ENCODE results near the gene VAMP2. TPM values are rescaled to one million over a fixed set of nuclear protein-coding genes. Genes with fewer than 3 reads are reported as not detected.
A peak's percentile ranks its signal among the peaks of the same experiment; 100 is the strongest.

Gene VAMP2
- total and polyA plus RNA-seq, 9 of the 15 experiments (the other 6 are each of a cell fraction or from before 2014, with no cell fraction given): 2.3 to 31.8 (median 6.0) TPM

- peak; percentile 84 for TF ChIP-seq GABPB1 (CRISPR knock-in tag; IDR thresholded peaks at IDR 0.05)
- TF ChIP-seq SUPT5H (IDR thresholded peaks at IDR 0.05): no peak; the same call in 1 of the 2 replicates
- TF ChIP-seq POLR2AphosphoS5 (IDR thresholded peaks at IDR 0.05; ENCODE audit: control insufficient read depth, insufficient read depth, low read depth, low read length): no peak; the same call in 1 of the 2 replicates
- TF ChIP-seq MAFK (IDR thresholded peaks at IDR 0.05; ENCODE audit: low read length): no peak; the same call in 1 of the 2 replicates
- TF ChIP-seq SAFB2 (IDR thresholded peaks at IDR 0.05; ENCODE audit: borderline replicate concordance, low read depth, low read length, severe bottlenecking): no peak
- peak; percentile 76 for TF ChIP-seq RBFOX2 (IDR thresholded peaks at IDR 0.05; ENCODE audit: low read depth, low read length)
- no peak for TF ChIP-seq YBX1 (IDR thresholded peaks at IDR 0.05)
- TF ChIP-seq NBN (IDR thresholded peaks at IDR 0.05; ENCODE audit: low read depth): peak; percentile 40; the same call in 1 of the 2 replicates
- no peak for TF ChIP-seq ZNF76 (CRISPR knock-in tag; IDR thresholded peaks at IDR 0.05; ENCODE audit: borderline replicate concordance)
- no peak for TF ChIP-seq ZNF507 (tag; conservative IDR thresholded peaks at IDR 0.05)
- no peak for TF ChIP-seq PTBP1 (IDR thresholded peaks at IDR 0.05; ENCODE audit: low read depth, low read length)
- TF ChIP-seq GATA2 (CRISPR knock-in tag; IDR thresholded peaks at IDR 0.05): no peak
- no peak for TF ChIP-seq RHOXF2B (CRISPR knock-in tag; conservative IDR thresholded peaks at IDR 0.05)
- no peak for TF ChIP-seq NR2C2 (CRISPR knock-in tag; IDR thresholded peaks at IDR 0.05)
- TF ChIP-seq NR2C2 (tag; IDR thresholded peaks at IDR 0.05): no peak
- TF ChIP-seq ZSCAN32 (CRISPR knock-in tag; IDR thresholded peaks at IDR 0.05): no peak
- TF ChIP-seq ZNF584 (CRISPR knock-in tag; IDR thresholded peaks at IDR 0.05; ENCODE audit: low read depth): no peak
- TF ChIP-seq, protein P1, sequence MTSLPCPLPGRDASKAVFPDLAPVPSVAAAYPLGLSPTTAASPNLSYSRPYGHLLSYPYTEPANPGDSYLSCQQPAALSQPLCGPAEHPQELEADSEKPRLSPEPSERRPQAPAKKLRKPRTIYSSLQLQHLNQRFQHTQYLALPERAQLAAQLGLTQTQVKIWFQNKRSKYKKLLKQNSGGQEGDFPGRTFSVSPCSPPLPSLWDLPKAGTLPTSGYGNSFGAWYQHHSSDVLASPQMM (CRISPR knock-in tag; IDR thresholded peaks at IDR 0.05): no peak
- TF ChIP-seq MCM7 (IDR thresholded peaks at IDR 0.05): no peak
- no peak for TF ChIP-seq ZNF707 (CRISPR knock-in tag; conservative IDR thresholded peaks at IDR 0.05)
- TF ChIP-seq POLR2A (conservative IDR thresholded peaks at IDR 0.05): no peak; the same call in 1 of the 2 replicates
- TF ChIP-seq, protein P2, sequence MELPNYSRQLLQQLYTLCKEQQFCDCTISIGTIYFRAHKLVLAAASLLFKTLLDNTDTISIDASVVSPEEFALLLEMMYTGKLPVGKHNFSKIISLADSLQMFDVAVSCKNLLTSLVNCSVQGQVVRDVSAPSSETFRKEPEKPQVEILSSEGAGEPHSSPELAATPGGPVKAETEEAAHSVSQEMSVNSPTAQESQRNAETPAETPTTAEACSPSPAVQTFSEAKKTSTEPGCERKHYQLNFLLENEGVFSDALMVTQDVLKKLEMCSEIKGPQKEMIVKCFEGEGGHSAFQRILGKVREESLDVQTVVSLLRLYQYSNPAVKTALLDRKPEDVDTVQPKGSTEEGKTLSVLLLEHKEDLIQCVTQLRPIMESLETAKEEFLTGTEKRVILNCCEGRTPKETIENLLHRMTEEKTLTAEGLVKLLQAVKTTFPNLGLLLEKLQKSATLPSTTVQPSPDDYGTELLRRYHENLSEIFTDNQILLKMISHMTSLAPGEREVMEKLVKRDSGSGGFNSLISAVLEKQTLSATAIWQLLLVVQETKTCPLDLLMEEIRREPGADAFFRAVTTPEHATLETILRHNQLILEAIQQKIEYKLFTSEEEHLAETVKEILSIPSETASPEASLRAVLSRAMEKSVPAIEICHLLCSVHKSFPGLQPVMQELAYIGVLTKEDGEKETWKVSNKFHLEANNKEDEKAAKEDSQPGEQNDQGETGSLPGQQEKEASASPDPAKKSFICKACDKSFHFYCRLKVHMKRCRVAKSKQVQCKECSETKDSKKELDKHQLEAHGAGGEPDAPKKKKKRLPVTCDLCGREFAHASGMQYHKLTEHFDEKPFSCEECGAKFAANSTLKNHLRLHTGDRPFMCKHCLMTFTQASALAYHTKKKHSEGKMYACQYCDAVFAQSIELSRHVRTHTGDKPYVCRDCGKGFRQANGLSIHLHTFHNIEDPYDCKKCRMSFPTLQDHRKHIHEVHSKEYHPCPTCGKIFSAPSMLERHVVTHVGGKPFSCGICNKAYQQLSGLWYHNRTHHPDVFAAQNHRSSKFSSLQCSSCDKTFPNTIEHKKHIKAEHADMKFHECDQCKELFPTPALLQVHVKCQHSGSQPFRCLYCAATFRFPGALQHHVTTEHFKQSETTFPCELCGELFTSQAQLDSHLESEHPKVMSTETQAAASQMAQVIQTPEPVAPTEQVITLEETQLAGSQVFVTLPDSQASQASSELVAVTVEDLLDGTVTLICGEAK (IDR thresholded peaks at IDR 0.05): peak; percentile 79
- TF ChIP-seq, protein P2 (CRISPR knock-in tag; IDR thresholded peaks at IDR 0.05): no peak
Observed at GRCh38 chr17:8138672-8139371, 23.9 kb downstream of the VAMP2 start (continued).
